K562 (cell line): Measurements from ENCODE around the gene MEAK7. TPM values are rescaled to one million over a fixed set of nuclear protein-coding genes. Genes with fewer than 3 reads are reported as not detected.

Experiments
- ATAC-seq: fragments of 200-7000 bp; cut with Tn5 transposase; 3 replicates; pipeline ENCODE4 v1.9.1; 2020; ENCODE audit warnings: moderate library complexity
- BruUV-seq: library from RNA; stranded (reverse); fragments of 400-500 nt; replicated peaks from 2 replicates; lab custom pipeline; 2021; lab: Mats Ljungman, UMichigan
- CTCF ChIA-PET: fragments of 300-600 bp; formaldehyde crosslinking; extraction: SDS; loops from one replicate; lab custom pipeline; 2021; ENCODE audit warnings: low intra/inter-chr PET ratio; lab: Yijun Ruan, JAX
- POLR2A ChIA-PET: fragments of 300-600, 350-650 bp; sonication (Branson Sonifier 250); formaldehyde crosslinking; extraction: SDS; loops from one replicate; lab custom pipeline; 2021; ENCODE audit warnings: antibody characterized with exemption, inconsistent platforms; lab: Yijun Ruan, JAX
- DNase-seq, 4 experiments: peaks; one replicate each; pipeline versions ENCODE4 v3.0.0 to v3.0.0-alpha.2; 2011 to 2018; ENCODE audit warnings: low spot score in 3 of 4, mixed read lengths in 3 of 4; ENCODE audit errors: extremely low read depth in 1 of 4
- FAIRE-seq: peaks from 2 replicates; lab custom pipeline; 2011; peaks lifted over from hg19 to GRCh38; lab: Jason Lieb, UNC
- H2AFZ ChIP-seq: 2 replicates; pipeline ENCODE4 v1.6.0; 2011; ENCODE audit warnings: low read depth, low read length, control low read depth, inconsistent platforms
- H3K27ac ChIP-seq: fragments of 200-600 bp; 3 replicates; pipeline ENCODE4 v1.8.0; 2011; ENCODE audit warnings: low read depth, mild to moderate bottlenecking, control low read depth, inconsistent platforms, low read length, moderate library complexity, mixed read lengths; ENCODE audit errors: extremely low read depth
- H3K27me3 ChIP-seq, 2 experiments: fragments of 300-600 bp in 1 of 2; 2 replicates in 1 of 2; 3 replicates in 1 of 2; pipeline versions ENCODE4 v1.6.0 to v1.8.0; 2011; ENCODE audit warnings: inconsistent platforms in 2 of 2, low read length in 2 of 2, mild to moderate bottlenecking in 1 of 2, mixed read lengths in 1 of 2, moderate library complexity in 1 of 2; ENCODE audit not compliant: control insufficient read depth in 2 of 2, insufficient read depth in 2 of 2
- H3K36me3 ChIP-seq: fragments of 300-600 bp; 3 replicates; pipeline ENCODE4 v1.8.0; 2011; ENCODE audit warnings: mild to moderate bottlenecking, low read length, inconsistent platforms; ENCODE audit not compliant: control insufficient read depth, insufficient read depth
- H3K4me1 ChIP-seq, 2 experiments: fragments of 200-600 bp in 1 of 2; replicated peaks in 1 of 2; 2 replicates in 1 of 2; 3 replicates in 1 of 2; pipeline versions ENCODE4 v1.5.1 to v1.8.0; 2011; ENCODE audit warnings: inconsistent platforms in 2 of 2, low read length in 2 of 2, mild to moderate bottlenecking in 1 of 2, mixed read lengths in 1 of 2, moderate library complexity in 1 of 2; ENCODE audit not compliant: control insufficient read depth in 2 of 2, insufficient read depth in 2 of 2
- H3K4me2 ChIP-seq: 2 replicates; pipeline ENCODE4 v1.6.1; 2011; ENCODE audit warnings: low read length, control low read depth, inconsistent platforms, mixed read lengths; ENCODE audit not compliant: insufficient read depth
- H3K4me3 ChIP-seq: fragments of 200-600 bp; sonication (generic), shearing (Covaris generic); 2 replicates; pipeline ENCODE4 v1.5.1; 2016; ENCODE audit warnings: control low read depth, inconsistent platforms
- H3K79me2 ChIP-seq: fragments of 200-600 bp; 3 replicates; pipeline ENCODE4 v1.8.0; 2011; ENCODE audit warnings: low read length, inconsistent platforms; ENCODE audit not compliant: control insufficient read depth, insufficient read depth
- H3K9ac ChIP-seq, 2 experiments: 2 replicates each; pipeline versions ENCODE4 v1.6.0 to v1.6.1; 2011; ENCODE audit warnings: low read depth in 2 of 2, low read length in 2 of 2, control low read depth in 1 of 2, inconsistent platforms in 1 of 2, mild to moderate bottlenecking in 1 of 2, mixed read lengths in 1 of 2; ENCODE audit not compliant: insufficient read depth in 1 of 2
- H3K9me1 ChIP-seq: one replicate; pipeline ENCODE4 v1.6.0; 2011; ENCODE audit warnings: inconsistent platforms, mild to moderate bottlenecking, low read length, moderate library complexity; ENCODE audit not compliant: control insufficient read depth, insufficient read depth
- H3K9me3 ChIP-seq: replicated peaks from 2 replicates; pipeline ENCODE4 v1.5.1; 2011; ENCODE audit warnings: low read depth, low read length, inconsistent platforms; ENCODE audit not compliant: control insufficient read depth, insufficient read depth
- H4K20me1 ChIP-seq: replicated peaks from 2 replicates; pipeline ENCODE4 v1.6.1; 2011; ENCODE audit warnings: low read length, inconsistent platforms, mixed read lengths; ENCODE audit not compliant: control insufficient read depth, insufficient read depth
- BDP1 ChIP-seq: IDR thresholded peaks from 3 replicates; pipeline ENCODE4 v1.6.1; 2011; ENCODE audit not compliant: insufficient read length, insufficient read depth
- CEBPB ChIP-seq: fragments of 450-650 bp; IDR thresholded peaks from 2 replicates; pipeline ENCODE4 v1.6.1; 2016; ENCODE audit warnings: missing genetic modification characterization, missing compliant biosample characterization
- KLF10 ChIP-seq: fragments of 250-450 bp; sonication (Bioruptor Pico); IDR thresholded peaks from 2 replicates; pipeline ENCODE4 v1.6.1; 2021; ENCODE audit warnings: matching md5 sums
- RCOR1 ChIP-seq, 2 experiments: IDR thresholded peaks; 2 replicates each; pipeline ENCODE4 v1.6.1; 2012; ENCODE audit warnings: low read depth in 2 of 2, low read length in 2 of 2, borderline replicate concordance in 1 of 2, improper control_type of control experiment in 1 of 2
- RFX7 ChIP-seq: fragments of 250-450 bp; sonication (Bioruptor Pico); IDR thresholded peaks from 2 replicates; pipeline ENCODE4 v1.5.1; 2021; ENCODE audit warnings: mild to moderate bottlenecking
- RUNX1 ChIP-seq: sonication (generic); IDR thresholded peaks from 2 replicates; pipeline ENCODE4 v1.6.1; 2016; ENCODE audit warnings: antibody characterized with exemption, low read depth
- SP1 ChIP-seq: sonication (generic); formaldehyde crosslinking; IDR thresholded peaks from 2 replicates; pipeline ENCODE4 v1.8.1; 2022; ENCODE audit warnings: mild to moderate bottlenecking, missing genetic modification reagents
- ZBTB43 ChIP-seq: sonication (generic); formaldehyde crosslinking; IDR thresholded peaks from 2 replicates; pipeline ENCODE4 v1.8.0; 2023; ENCODE audit warnings: mild to moderate bottlenecking, missing genetic modification reagents
- WGBS: fragments of 100-300 bp; shearing (Covaris generic); methylation state at CpG from one replicate; pipeline ENCODE4 v1.1.6; 2016; ENCODE audit warnings: low coverage, mixed read lengths; ENCODE audit not compliant: insufficient coverage; ENCODE audit errors: missing lambda C conversion rate; 5-methylcytosine and 5-hydroxymethylcytosine counted together
- in situ Hi-C: fragments of 300-500 bp; cut with MboI; formaldehyde crosslinking; loops from 4 replicates; pipeline ENCODE4 v1.15.0; 2018; ENCODE audit warnings: inconsistent platforms, mixed read lengths
- intact Hi-C: fragments of 100-400 bp; cut with micrococcal nuclease; formaldehyde crosslinking; loops from 2 replicates; pipeline ENCODE4 v1.14.2; 2022
- polyA plus RNA-seq, 8 experiments: library from polyadenylated mRNA; depleted of rRNA in 4 of 8; stranded (reverse) in 5 of 8; unstranded in 3 of 8; fragments of >200 nt; fragmentation: Nextera tagmentation in 2 of 8; fragmentation: Illumina TruSeq in 1 of 8; extraction: Ambion mirVana in 2 of 8; extraction: Trizol in 1 of 8; gene quantifications; 2 replicates each; pipeline versions ENCODE4 v1.2.1 to v1.2.3, GENCODE V29; 2011 to 2014; ENCODE audit warnings: inconsistent platforms in 1 of 8, missing spikeins in 1 of 8
- total RNA-seq, 7 experiments: library from RNA; depleted of rRNA in 6 of 7; stranded (reverse); fragments of >200 nt in 6 of 7; fragmentation: Illumina TruSeq in 2 of 7; extraction: Trizol in 2 of 7; gene quantifications; 2 replicates each; pipeline versions ENCODE4 v1.2.1 to v1.2.3, GENCODE V29; 2011 to 2021; ENCODE audit warnings: low replicate concordance in 1 of 7
- TF ChIP-seq, protein P1 (sequence below), 2 experiments: IDR thresholded peaks; 2 replicates each; pipeline ENCODE4 v1.6.1; 2012; ENCODE audit warnings: improper control_type of control experiment in 2 of 2, low read depth in 2 of 2, low read length in 2 of 2, borderline replicate concordance in 1 of 2
- TF ChIP-seq, protein P2 (sequence below): fragments of 450-650 bp; IDR thresholded peaks from 2 replicates; pipeline ENCODE4 v1.6.1; 2018; ENCODE audit not compliant: partially characterized antibody
- TF ChIP-seq, protein P3 (sequence below): fragments of 450-650 bp; IDR thresholded peaks from 2 replicates; pipeline ENCODE4 v1.6.1; 2016; ENCODE audit warnings: missing biosample characterization, missing genetic modification characterization

The MEAK7 gene
- total and polyA plus RNA-seq, 9 of the 15 experiments (the other 6 are each of a cell fraction or from before 2014, with no cell fraction given), result 1.4 to 14.5 (median 6.3) TPM

GRCh38 chr16:84552135-84552534 lies 47.7 kb upstream of the MEAK7 start (continued):
- TF ChIP-seq, protein P1, sequence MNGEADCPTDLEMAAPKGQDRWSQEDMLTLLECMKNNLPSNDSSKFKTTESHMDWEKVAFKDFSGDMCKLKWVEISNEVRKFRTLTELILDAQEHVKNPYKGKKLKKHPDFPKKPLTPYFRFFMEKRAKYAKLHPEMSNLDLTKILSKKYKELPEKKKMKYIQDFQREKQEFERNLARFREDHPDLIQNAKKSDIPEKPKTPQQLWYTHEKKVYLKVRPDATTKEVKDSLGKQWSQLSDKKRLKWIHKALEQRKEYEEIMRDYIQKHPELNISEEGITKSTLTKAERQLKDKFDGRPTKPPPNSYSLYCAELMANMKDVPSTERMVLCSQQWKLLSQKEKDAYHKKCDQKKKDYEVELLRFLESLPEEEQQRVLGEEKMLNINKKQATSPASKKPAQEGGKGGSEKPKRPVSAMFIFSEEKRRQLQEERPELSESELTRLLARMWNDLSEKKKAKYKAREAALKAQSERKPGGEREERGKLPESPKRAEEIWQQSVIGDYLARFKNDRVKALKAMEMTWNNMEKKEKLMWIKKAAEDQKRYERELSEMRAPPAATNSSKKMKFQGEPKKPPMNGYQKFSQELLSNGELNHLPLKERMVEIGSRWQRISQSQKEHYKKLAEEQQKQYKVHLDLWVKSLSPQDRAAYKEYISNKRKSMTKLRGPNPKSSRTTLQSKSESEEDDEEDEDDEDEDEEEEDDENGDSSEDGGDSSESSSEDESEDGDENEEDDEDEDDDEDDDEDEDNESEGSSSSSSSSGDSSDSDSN (IDR thresholded peaks at IDR 0.05; ENCODE audit: borderline replicate concordance in 1 of 2, low read depth in 2 of 2, low read length in 2 of 2), result no peak
- TF ChIP-seq RFX7 (CRISPR knock-in tag), result no peak
- TF ChIP-seq BDP1, result no peak
- TF ChIP-seq RUNX1, result no peak
- no peak for TF ChIP-seq RCOR1 (IDR thresholded peaks at IDR 0.05; ENCODE audit: borderline replicate concordance in 1 of 2, low read depth in 2 of 2, low read length in 2 of 2)
- TF ChIP-seq SP1 (CRISPR knock-in tag), result no peak
- TF ChIP-seq, all 486 proteins: peak for 0

- TF ChIP-seq CEBPB (tag), result 0 out of 2 replicates have a peak, but pooled peaks have one; percentile 6
- no peak for TF ChIP-seq ZBTB43 (CRISPR knock-in tag)
- TF ChIP-seq, protein P2, sequence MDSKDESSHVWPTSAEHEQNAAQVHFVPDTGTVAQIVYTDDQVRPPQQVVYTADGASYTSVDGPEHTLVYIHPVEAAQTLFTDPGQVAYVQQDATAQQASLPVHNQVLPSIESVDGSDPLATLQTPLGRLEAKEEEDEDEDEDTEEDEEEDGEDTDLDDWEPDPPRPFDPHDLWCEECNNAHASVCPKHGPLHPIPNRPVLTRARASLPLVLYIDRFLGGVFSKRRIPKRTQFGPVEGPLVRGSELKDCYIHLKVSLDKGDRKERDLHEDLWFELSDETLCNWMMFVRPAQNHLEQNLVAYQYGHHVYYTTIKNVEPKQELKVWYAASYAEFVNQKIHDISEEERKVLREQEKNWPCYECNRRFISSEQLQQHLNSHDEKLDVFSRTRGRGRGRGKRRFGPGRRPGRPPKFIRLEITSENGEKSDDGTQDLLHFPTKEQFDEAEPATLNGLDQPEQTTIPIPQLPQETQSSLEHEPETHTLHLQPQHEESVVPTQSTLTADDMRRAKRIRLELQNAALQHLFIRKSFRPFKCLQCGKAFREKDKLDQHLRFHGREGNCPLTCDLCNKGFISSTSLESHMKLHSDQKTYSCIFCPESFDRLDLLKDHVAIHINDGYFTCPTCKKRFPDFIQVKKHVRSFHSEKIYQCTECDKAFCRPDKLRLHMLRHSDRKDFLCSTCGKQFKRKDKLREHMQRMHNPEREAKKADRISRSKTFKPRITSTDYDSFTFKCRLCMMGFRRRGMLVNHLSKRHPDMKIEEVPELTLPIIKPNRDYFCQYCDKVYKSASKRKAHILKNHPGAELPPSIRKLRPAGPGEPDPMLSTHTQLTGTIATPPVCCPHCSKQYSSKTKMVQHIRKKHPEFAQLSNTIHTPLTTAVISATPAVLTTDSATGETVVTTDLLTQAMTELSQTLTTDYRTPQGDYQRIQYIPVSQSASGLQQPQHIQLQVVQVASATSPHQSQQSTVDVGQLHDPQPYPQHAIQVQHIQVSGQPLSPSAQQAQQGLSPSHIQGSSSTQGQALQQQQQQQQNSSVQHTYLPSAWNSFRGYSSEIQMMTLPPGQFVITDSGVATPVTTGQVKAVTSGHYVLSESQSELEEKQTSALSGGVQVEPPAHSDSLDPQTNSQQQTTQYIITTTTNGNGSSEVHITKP, result peak; percentile 41
- no peak for TF ChIP-seq KLF10 (CRISPR knock-in tag)
- TF ChIP-seq, protein P3, sequence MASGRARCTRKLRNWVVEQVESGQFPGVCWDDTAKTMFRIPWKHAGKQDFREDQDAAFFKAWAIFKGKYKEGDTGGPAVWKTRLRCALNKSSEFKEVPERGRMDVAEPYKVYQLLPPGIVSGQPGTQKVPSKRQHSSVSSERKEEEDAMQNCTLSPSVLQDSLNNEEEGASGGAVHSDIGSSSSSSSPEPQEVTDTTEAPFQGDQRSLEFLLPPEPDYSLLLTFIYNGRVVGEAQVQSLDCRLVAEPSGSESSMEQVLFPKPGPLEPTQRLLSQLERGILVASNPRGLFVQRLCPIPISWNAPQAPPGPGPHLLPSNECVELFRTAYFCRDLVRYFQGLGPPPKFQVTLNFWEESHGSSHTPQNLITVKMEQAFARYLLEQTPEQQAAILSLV, result no peak
- TF ChIP-seq, all 486 proteins: peak for 2
- Histone ChIP-seq H3K4me1 (peaks cover 18 to 28% of the 10 kb centered on the region in 2 experiments), H3K79me2 (no peaks in the 10 kb centered on the region), H3K9ac (no peak overlapping the region), H3K9me3 (no peaks in the 10 kb centered on the region), H3K4me2 (no peak overlapping the region), H4K20me1 (no peaks in the 10 kb centered on the region), H3K4me3 (no peak overlapping the region), H2AFZ (0 out of 2 replicates have a peak overlapping the region, but pooled peaks have one; percentile 1), H3K36me3 (no peaks in the 10 kb centered on the region), H3K27ac (no peak overlapping the region), H3K9me1 (no peaks in the 10 kb centered on the region), H3K27me3 (peaks cover 6 to 18% of the 10 kb centered on the region in 2 experiments; a peak in 4 of 5 replicates)
- intact Hi-C loops, result loop anchor here (5.0 kb wide), 1 partner anchor 38 kb away; no protein-coding TSS in a partner anchor
- 56% methylated on average over 4 of the region's 4 CpGs for whole genome bisulfite sequencing
- in situ Hi-C loops, result no loop called here
- CTCF ChIA-PET, result no interaction called here
- POLR2A ChIA-PET, result interaction anchor here (1.9 kb wide), 1 partner anchor 44 kb away, joined by 6 read pairs; no protein-coding TSS in a partner anchor
- ATAC-seq (no peak), FAIRE-seq (no peak), DNase-seq (no peak)
- BruUV-seq, result no TSS peak
Measured at GRCh38 chr16:84550096-84550495, 45.6 kb upstream of the MEAK7 start.
